CD4-positive, alpha-beta T cell (primary cell): ENCODE measurements around the gene RASA2. TPM values are rescaled to one million over a fixed set of nuclear protein-coding genes. Genes with fewer than 3 reads are reported as not detected.

Experiments used
- ATAC-seq: fragments of 200-7000 bp; cut with Tn5 transposase; one replicate; pipeline ENCODE4 v1.10.0; 2022; ENCODE audit warnings: mild to moderate bottlenecking; ENCODE audit not compliant: poor library complexity
- CTCF ChIA-PET: fragments of 350-600 bp; sonication (Branson Sonifier 250); formaldehyde crosslinking; loops from one replicate; lab custom pipeline; 2021; ENCODE audit warnings: antibody characterized with exemption, inconsistent platforms; lab: Charles Lee
- POLR2A ChIA-PET: fragments of 350-600 bp; sonication (Branson Sonifier 250); formaldehyde crosslinking; loops from one replicate; lab custom pipeline; 2021; ENCODE audit warnings: antibody characterized with exemption, inconsistent platforms; lab: Charles Lee
- DNase-seq, 14 experiments: peaks; one replicate each; pipeline ENCODE4 v3.0.0-alpha.2; 2013 to 2020; ENCODE audit warnings: mixed read lengths in 2 of 14
- H3K27ac ChIP-seq, 2 donors: one replicate each; pipeline versions ENCODE4 v1.5.1 to v1.7.0; 2013; ENCODE audit warnings: low read length in 2 of 2, low read depth in 1 of 2, mild to moderate bottlenecking in 1 of 2
- H3K27me3 ChIP-seq, 2 experiments: 1 replicate in 1 of 2; 2 replicates in 1 of 2; pipeline versions ENCODE4 v1.6.1 to v1.7.0; 2013; ENCODE audit warnings: low read length in 2 of 2, control low read depth in 1 of 2, mild to moderate bottlenecking in 1 of 2, moderate library complexity in 1 of 2; ENCODE audit not compliant: insufficient read depth in 2 of 2, control insufficient read depth in 1 of 2
- H3K36me3 ChIP-seq: one replicate; pipeline ENCODE4 v1.6.1; 2013; ENCODE audit warnings: low read length, control low read depth; ENCODE audit not compliant: insufficient read depth
- H3K4me1 ChIP-seq: one replicate; pipeline ENCODE4 v1.6.1; 2013; ENCODE audit warnings: low read length, control low read depth; ENCODE audit not compliant: insufficient read depth
- H3K4me3 ChIP-seq: one replicate; pipeline ENCODE4 v1.5.1; 2013; ENCODE audit warnings: mild to moderate bottlenecking, low read length, moderate library complexity
- H3K9me3 ChIP-seq, 2 experiments: 1 replicate in 1 of 2; 2 replicates in 1 of 2; pipeline versions ENCODE4 v1.6.1 to v1.7.0; 2013; ENCODE audit warnings: low read length in 2 of 2, mild to moderate bottlenecking in 2 of 2, control low read depth in 1 of 2, moderate library complexity in 1 of 2; ENCODE audit not compliant: control insufficient read depth in 1 of 2, insufficient read depth in 1 of 2
- H3K27ac Mint-ChIP-seq: one replicate; pipeline ENCODE4 v1.8.0; 2020; ENCODE audit warnings: mixed read lengths
- H3K27me3 Mint-ChIP-seq: one replicate; pipeline ENCODE4 v1.8.0; 2021; ENCODE audit warnings: mixed read lengths
- H3K36me3 Mint-ChIP-seq: one replicate; pipeline ENCODE4 v1.8.0; 2021; ENCODE audit warnings: low read depth, mixed read lengths
- H3K4me1 Mint-ChIP-seq: one replicate; pipeline ENCODE4 v1.8.0; 2021; ENCODE audit warnings: low read depth, mixed read lengths
- H3K4me3 Mint-ChIP-seq: one replicate; pipeline ENCODE4 v1.8.0; 2020; ENCODE audit warnings: mild to moderate bottlenecking, mixed read lengths
- H3K9me3 Mint-ChIP-seq: one replicate; pipeline ENCODE4 v1.8.0; 2020; ENCODE audit warnings: mixed read lengths
- CTCF ChIP-seq: fragments of 200-600 bp; IDR thresholded peaks from one replicate; pipeline ENCODE4 v1.8.0; 2022; ENCODE audit warnings: antibody characterized with exemption, mild to moderate bottlenecking
- intact Hi-C, 2 experiments: fragments of 100-400 bp; cut with DNase I in 1 of 2; cut with micrococcal nuclease in 1 of 2; formaldehyde crosslinking; loops; one replicate each; pipeline versions ENCODE4 v1.15.1 to v1.9.0; 2023 to 2025; cut with DNase I, micrococcal nuclease
- total RNA-seq, 174 experiments: library from RNA in 2 of 174; stranded (reverse) in 2 of 174; gene quantifications; one replicate each; pipeline ENCODE4 v1.2.3 and lab custom pipeline; 2021 to 2026

The RASA2 gene
- total RNA-seq, 2 experiments from 2014 or later, result 96.1 to 96.4 TPM

- Histone ChIP-seq H3K36me3 (peaks cover 30% of the 10 kb centered on the region), H3K9me3 (no peaks in the 10 kb centered on the region), H3K27me3 (no peaks in the 10 kb centered on the region), H3K4me3 (no peak overlapping the region), H3K4me1 (peaks cover 28% of the 10 kb centered on the region), H3K27ac (peak overlapping the region; percentile 77 to 90)
- H3K4me3 Mint-ChIP-seq, result peak overlapping the region; percentile 86
- peaks cover 53% of the 10 kb centered on the region for H3K4me1 Mint-ChIP-seq
- ATAC-seq (no peak), DNase-seq (no peak)
- peaks cover 4% of the 10 kb centered on the region for H3K9me3 Mint-ChIP-seq
- H3K36me3 Mint-ChIP-seq, result peaks cover 32% of the 10 kb centered on the region
- ChIA-PET CTCF (interaction anchor here (1.1 to 3.9 kb wide), 5 partner anchors 9 to 40 kb away, joined by 4 to 19 read pairs (median 6); partner anchors contain the start of gene RASA2), POLR2A (interaction anchor here (0.7 to 6.3 kb wide), 7 partner anchors 13 to 193 kb away, joined by 3 to 249 read pairs (median 4); partner anchors contain the start of gene RASA2)
- no peaks in the 10 kb centered on the region for H3K27me3 Mint-ChIP-seq
- H3K27ac Mint-ChIP-seq, result no peak overlapping the region
- intact Hi-C loops, result no loop called here
- no peak for TF ChIP-seq CTCF
Observed at GRCh38 chr3:141500397-141500796, 13.6 kb downstream of the RASA2 start.

GRCh38 chr3:141505166-141505565, 18.3 kb downstream of the RASA2 start:
- intact Hi-C loops, result loop anchor here in 1 of 2 experiments (5.0 kb wide), 1 partner anchor 42 kb away; no protein-coding TSS in a partner anchor
- ATAC-seq (no peak), DNase-seq (no peak)
- peaks cover 24% of the 10 kb centered on the region for H3K4me1 ChIP-seq
- no peak overlapping the region for H3K4me3 Mint-ChIP-seq
- H3K27ac ChIP-seq, result no peak overlapping the region
- ChIA-PET POLR2A (interaction anchor here (2.5 kb wide), 1 partner anchor 18 kb away, joined by 6 read pairs; the partner anchor contains the start of gene RASA2), CTCF (no interaction called here)
- H3K4me1 Mint-ChIP-seq, result peaks cover 45% of the 10 kb centered on the region
- TF ChIP-seq CTCF, result no peak
- peaks cover 27% of the 10 kb centered on the region for H3K36me3 ChIP-seq
- no peak overlapping the region for H3K4me3 ChIP-seq
- no peaks in the 10 kb centered on the region for H3K9me3 Mint-ChIP-seq
- H3K27me3 ChIP-seq, result no peaks in the 10 kb centered on the region
- no peak overlapping the region for H3K27ac Mint-ChIP-seq
- H3K36me3 Mint-ChIP-seq, result peaks cover 37% of the 10 kb centered on the region
- H3K27me3 Mint-ChIP-seq, result no peaks in the 10 kb centered on the region
- H3K9me3 ChIP-seq, result no peaks in the 10 kb centered on the region

GRCh38 chr3:141506071-141506470, 19.2 kb downstream of the RASA2 start:
- peaks cover 27% of the 10 kb centered on the region for H3K36me3 ChIP-seq
- CTCF ChIA-PET, result no interaction called here
- no peak overlapping the region for H3K27ac ChIP-seq
- no peaks in the 10 kb centered on the region for H3K9me3 ChIP-seq
- Mint-ChIP-seq H3K4me3 (no peak overlapping the region), H3K9me3 (no peaks in the 10 kb centered on the region), H3K27me3 (no peaks in the 10 kb centered on the region), H3K4me1 (peaks cover 45% of the 10 kb centered on the region), H3K27ac (no peak overlapping the region), H3K36me3 (peaks cover 46% of the 10 kb centered on the region)
- TF ChIP-seq CTCF, result no peak
- H3K27me3 ChIP-seq, result no peaks in the 10 kb centered on the region
- ATAC-seq, result no peak
- DNase-seq, result no peak
- peaks cover 28% of the 10 kb centered on the region for H3K4me1 ChIP-seq
- POLR2A ChIA-PET, result interaction anchor here (2.5 kb wide), 1 partner anchor 19 kb away, joined by 6 read pairs; the partner anchor contains the start of gene RASA2
- no peak overlapping the region for H3K4me3 ChIP-seq
- intact Hi-C loops, result loop anchor here in 1 of 2 experiments (5.0 kb wide), 1 partner anchor 41 kb away; no protein-coding TSS in a partner anchor
